OCI-M1 (cell line): ENCODE results near the gene GNGT2.
"Not testable (repeated sequence)": the region's sequence is repeated elsewhere in the genome, so short reads cannot be mapped to it uniquely, and the experiment has no call there.

ENCODE experiments used
- DNase-seq: peaks from one replicate; lab custom pipeline; 2025; lab: John Stamatoyannopoulos, UW

Gene GNGT2

GRCh38 chr17:49203796-49204195 is 6.6 kb downstream of the GNGT2 start:
- no peak for DNase-seq

- no peak for DNase-seq
Measured at GRCh38 chr17:49201481-49201927, 8.9 kb downstream of the GNGT2 start.

DNA sequence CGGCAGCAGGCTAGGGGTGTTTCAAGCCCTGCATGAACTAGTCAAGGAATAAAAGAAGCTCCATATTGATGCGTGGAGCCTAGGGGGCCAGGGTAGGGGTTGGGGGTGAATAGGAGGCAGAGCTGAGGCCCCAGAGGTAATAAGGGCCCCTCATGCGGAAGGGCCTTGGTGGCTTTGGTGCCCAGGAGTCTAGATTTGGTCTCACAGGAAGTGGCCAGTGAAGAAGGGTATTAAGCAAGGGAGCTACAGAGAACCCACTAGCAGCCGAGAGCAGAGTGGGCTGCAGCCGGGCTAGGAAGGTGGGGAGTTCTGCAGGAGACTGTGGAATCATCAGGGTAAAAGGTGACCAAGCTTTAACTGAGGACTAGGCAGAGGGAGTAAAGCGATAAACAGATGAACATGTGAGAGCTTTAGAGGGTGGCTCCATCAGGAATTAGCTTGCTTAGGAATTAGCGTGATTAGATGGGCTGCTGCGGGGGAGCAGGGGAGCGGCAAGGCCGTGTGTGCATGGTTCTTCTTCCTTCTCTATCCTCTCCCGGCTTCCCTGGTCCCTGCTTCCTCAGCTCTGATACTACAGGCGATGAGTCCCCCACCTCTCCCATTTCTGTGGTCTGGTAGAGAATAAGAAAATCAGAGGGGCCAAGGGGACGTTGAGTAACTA is 9.8 kb downstream of the GNGT2 start:
- no peak for DNase-seq

- no peak for DNase-seq
Measured at GRCh38 chr17:49198211-49198610, 12.2 kb downstream of the GNGT2 start.

GRCh38 chr17:49197346-49197998 is 12.9 kb downstream of the GNGT2 start:
- no peak for DNase-seq

- no peak for DNase-seq
Measured at GRCh38 chr17:49196520-49196919, 13.9 kb downstream of the GNGT2 start.

DNA sequence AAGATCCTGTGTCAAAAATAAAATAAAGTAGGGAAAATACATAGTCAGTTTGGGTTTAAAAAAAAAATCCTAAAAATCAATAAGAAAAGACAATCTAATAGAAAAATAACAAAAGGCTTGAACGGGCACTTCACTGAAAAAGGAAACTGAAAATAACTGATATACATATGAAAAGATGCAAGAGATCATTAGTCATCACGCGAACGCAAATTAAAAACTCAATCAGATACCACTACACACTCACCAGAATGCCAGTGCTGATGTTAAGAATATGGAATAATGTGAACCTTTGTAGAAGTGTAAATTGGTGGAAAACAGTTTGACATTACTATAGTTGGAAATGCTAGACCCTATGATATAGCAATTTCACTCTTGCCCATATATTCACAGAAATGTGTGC is 14.6 kb downstream of the GNGT2 start:
- DNase-seq: no peak

- no peak for DNase-seq
Measured at GRCh38 chr17:49194297-49194607, 16.1 kb downstream of the GNGT2 start.

- peak; percentile 83 for DNase-seq
Measured at GRCh38 chr17:49193513-49194296, 16.7 kb downstream of the GNGT2 start.

GRCh38 chr17:49191917-49192741 is 18.2 kb downstream of the GNGT2 start:
- peak; percentile 100 for DNase-seq

DNA sequence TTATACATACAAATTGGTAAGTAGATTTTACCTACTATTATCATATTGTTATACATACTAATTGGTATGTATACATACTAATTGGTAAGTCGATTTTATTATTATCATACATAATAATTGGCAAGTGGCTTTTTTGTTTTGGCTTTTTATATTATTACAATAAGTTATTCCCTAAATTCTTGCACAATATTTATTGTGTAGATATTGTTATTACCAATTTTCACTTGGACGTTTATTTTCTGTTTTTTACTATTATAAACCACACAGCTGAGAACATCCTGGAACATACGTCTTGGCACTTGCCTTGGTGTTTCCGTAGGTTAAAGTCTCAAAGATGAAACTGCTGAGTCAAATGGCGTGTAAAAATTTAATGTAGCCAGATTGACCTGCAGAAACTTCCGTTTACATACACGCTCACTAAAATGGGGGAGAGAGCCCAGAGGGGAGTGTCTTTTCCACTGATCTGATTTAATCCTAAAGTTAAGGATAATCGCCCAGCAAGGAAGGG is 18.9 kb downstream of the GNGT2 start:
- no peak for DNase-seq

DNA sequence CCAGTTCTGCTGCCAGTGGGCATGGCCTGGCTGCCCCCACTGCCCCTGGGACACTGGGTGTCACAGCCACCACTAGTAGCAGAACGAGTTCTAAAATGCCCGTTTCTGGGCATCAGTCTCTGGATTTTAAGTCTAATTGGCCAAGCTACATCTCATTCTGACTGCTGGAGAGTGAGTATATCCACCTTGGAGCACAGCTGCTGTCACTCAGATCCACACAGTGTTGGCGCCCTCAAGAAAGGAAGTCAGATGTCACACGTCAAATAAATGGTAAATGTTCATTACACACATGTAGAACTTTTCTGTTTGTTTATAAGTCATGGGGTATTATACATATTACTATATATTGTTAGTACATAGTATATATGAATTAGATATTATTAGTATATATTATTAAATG is 19.4 kb downstream of the GNGT2 start:
- no peak for DNase-seq

- no peak for DNase-seq
Measured at GRCh38 chr17:49187301-49187700, 23.1 kb downstream of the GNGT2 start.

DNA sequence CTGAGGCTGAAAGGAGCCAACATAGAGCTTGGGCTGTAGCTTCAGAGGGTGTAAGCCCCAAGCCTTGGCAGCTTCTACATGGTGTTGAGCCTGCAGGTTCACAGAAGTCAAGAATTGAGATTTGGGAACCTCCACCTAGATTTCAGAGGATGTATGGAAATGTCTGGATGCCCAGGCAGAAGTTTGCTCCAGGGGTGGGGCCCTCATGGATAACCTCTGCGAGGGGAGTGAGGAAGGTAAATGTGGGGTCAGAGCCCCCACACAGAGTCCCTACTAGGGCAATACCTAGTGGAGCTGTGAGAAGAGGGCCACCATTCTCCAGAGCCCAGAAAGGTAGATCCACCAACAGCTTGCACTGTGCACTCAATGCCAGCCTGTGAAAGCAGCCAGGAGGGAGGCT is 25.0 kb downstream of the GNGT2 start:
- DNase-seq: not testable (repeated sequence)

- DNase-seq: not testable (repeated sequence)
Measured at GRCh38 chr17:49184522-49184921, 25.9 kb downstream of the GNGT2 start.

GRCh38 chr17:49183801-49184200 is 26.6 kb downstream of the GNGT2 start:
- DNase-seq: no peak

DNA sequence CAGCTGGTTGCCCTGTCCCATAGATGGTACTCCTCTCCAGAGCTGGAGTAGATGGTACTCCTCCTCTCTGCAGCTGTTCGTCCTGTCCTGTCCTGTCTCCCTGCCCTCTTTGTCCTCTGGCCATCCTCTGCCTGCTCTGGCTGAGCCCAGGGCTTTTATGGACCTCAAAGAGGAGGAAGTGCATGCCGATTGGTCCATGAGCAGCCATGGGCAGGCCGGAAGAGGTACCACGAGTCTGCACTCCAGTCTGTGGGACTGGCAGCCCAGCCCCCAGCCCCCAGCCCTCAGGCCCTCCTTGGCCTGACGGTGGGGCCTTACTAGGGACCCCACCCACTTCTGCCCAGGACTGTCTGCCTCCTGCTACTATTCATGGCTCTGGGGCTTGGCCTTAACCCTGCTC is 27.0 kb downstream of the GNGT2 start:
- no peak for DNase-seq

DNA sequence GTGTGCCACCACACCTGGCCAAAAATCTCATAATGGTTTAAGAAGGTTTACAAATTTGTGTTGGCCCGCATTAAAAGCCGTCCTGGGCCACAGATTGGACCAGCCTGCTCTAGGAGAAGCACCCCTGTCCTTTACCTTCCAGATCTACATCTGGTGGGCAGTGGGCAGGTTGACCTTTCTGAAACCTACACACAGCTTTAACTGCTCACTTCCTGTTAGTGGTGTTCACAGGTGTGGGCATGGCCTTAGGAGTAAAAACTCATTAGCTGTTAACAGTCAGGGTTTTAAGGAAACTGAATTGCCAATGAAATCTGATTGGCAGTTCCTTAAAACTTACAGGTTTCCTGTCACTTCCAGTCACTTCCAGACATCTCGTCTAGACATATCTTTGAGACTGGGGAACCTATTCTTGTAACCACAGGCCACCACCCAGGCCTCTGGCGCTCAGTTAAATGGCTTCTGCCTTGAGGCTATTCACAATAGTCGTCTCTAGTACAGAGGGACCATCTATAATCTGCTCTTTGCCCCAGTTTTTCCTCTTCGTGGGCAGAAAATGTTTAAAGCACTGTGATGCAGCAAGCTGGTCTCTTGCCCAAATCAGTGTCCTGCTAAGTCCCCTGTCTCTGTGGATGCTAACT is 29.3 kb downstream of the GNGT2 start:
- DNase-seq: no peak

DNA sequence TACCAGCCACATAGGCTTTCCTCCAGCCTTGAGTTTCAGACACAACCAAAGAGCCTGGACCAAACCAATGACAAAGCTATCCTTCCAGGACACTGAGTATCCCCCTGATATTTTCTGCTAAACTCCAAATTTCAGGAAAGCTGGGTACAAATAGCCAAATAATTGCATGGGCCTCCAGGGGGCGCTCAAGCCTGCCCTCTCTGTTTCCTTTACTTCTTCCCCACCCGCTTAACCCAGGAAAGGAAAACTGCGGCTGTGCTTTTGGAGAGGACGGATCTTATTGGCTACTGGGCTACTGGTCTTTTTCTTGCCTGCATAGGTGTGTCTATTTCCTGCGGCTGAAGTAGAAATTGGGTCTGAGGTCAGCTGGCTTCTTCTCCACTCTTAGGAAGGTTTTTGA is 30.1 kb downstream of the GNGT2 start:
- peak; percentile 76 for DNase-seq

DNA sequence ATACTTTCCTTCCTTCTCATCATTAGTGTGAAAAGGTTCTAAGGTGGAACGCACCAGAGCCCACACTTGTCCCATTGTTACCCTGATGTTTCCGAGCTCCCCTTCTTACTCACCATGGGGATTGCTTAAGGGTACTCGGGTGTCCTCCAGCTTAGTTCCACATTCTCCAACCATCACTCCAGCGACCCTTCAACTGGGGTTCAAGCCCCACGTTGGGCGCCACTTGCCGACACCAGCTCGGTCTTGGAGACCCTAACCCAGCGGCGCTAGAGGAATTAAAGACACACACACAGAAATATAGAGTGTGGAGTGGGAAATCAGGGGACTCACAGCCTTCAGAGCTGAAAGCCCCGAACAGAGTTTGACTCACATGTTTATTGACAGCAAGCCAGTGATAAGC is 34.4 kb downstream of the GNGT2 start:
- DNase-seq: not testable (repeated sequence)

GRCh38 chr17:49170711-49171110 is 39.7 kb downstream of the GNGT2 start:
- not testable (repeated sequence) for DNase-seq

DNA sequence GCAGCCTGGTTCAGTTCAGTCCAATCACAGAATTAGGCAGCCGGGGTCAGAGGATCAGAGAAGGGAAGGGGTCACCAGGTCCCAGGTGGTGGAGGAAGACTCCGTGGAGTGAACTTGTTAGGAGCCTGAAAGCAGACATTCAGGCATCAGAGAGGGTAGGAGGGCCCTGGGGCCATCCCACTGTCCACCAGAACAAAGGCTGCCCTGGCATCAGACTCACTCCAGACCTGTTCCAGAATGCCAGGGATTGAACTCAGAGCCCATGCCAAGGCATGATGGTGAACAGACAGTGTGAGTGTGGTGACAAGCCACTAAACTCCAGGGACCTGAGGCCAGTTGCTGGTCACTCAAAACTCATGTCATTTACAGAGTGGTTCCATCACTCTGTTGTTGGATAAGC is 40.2 kb downstream of the GNGT2 start:
- DNase-seq: no peak
